Fibroblast of mammary gland (primary cell): ENCODE measurements around the gene TPCN2.
"Not testable (repeated sequence)": the region's sequence is repeated elsewhere in the genome, so short reads cannot be mapped to it uniquely, and the experiment has no call there.

ENCODE experiments used
- DNase-seq: peaks from one replicate; pipeline ENCODE4 v3.0.0-alpha.2; 2010; ENCODE audit warnings: low read depth
- H3K4me3 ChIP-seq: 2 replicates; pipeline ENCODE4 v1.5.1; 2011; ENCODE audit warnings: low read depth, mild to moderate bottlenecking, low read length, moderate library complexity; ENCODE audit not compliant: control insufficient read depth
- TF ChIP-seq, protein P1 (sequence below): conservative IDR thresholded peaks from 2 replicates; pipeline ENCODE4 v1.5.1; 2011; ENCODE audit warnings: low read depth, low read length, inconsistent platforms; ENCODE audit not compliant: control insufficient read depth, insufficient read depth

TPCN2 gene

DNA sequence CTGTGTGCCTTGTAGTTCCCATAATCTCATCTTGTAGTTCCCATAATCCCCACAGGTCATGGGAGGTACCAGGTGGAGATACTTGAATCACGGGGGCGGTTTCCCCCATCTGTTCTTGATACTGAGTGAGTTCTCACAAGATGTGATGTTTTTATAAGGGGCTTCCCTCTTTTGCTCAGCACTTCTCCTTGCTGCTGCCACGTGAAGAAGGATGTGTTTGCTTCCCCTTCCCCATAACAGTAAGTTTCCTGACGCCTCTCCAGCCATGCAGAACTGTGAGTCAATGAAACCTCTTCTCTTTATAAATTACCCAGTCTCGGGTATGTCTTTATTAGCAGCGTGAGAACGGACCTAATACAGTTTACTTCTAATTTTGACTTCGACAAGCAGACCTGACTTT lies 93.0 kb downstream of the TPCN2 start:
- no peak overlapping the region for H3K4me3 ChIP-seq
- no peak for DNase-seq
- TF ChIP-seq, protein P1, sequence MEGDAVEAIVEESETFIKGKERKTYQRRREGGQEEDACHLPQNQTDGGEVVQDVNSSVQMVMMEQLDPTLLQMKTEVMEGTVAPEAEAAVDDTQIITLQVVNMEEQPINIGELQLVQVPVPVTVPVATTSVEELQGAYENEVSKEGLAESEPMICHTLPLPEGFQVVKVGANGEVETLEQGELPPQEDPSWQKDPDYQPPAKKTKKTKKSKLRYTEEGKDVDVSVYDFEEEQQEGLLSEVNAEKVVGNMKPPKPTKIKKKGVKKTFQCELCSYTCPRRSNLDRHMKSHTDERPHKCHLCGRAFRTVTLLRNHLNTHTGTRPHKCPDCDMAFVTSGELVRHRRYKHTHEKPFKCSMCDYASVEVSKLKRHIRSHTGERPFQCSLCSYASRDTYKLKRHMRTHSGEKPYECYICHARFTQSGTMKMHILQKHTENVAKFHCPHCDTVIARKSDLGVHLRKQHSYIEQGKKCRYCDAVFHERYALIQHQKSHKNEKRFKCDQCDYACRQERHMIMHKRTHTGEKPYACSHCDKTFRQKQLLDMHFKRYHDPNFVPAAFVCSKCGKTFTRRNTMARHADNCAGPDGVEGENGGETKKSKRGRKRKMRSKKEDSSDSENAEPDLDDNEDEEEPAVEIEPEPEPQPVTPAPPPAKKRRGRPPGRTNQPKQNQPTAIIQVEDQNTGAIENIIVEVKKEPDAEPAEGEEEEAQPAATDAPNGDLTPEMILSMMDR = no peak

DNA sequence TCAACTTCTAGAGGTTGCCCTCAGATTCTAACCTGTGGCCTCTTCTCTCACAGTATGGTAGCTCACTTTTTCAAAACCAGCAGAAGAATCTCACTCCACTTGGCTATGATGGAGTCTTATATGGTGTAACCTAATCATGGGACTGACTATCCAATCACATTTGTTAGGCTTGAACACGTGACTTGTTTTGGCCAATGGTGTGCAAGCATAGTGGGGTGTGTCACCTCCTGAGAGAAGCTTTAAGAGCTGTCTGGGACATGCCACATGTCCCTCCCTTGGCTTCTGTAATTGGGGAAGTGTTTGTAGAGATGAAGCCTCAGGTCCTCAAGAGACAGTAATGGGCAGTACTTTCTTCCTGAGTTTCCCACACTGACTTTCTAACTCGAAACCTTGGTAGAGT lies 94.2 kb downstream of the TPCN2 start:
- TF ChIP-seq, protein P1 = no peak
- no peak overlapping the region for H3K4me3 ChIP-seq
- no peak for DNase-seq

DNA sequence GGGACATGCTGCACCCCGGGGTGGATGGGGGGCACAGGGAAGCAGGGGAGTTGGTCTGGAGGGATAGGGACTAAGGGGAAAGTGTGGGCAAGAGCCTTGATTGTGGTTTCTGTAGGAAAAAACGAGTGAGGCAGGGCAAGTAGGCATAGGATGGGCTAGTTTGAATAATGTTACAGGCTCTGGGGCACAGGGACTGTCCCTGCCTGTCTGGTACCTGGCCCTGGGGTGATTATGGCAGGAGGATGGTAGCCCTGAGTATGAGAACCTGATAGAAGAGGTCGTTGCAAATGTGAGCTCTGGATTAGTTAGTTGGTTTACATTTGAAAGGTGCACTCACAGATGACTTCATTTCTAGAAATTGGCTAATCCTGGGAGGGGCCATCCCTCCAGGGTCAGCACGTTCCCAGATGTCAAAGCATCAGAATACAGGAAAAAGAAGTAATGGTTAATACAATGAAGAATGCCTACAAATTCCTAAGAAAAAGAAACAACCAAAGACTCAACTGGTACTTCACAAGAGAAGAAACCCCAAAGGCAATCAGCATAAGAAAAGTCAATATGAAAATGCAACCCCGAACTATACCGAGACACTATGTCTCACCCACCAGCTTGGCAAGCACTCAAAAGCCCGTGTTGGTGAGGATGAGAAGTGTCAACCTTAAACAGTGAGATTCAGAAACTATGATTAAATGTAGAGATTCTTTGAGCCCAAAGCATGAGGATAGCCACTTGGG lies 95.8 kb downstream of the TPCN2 start:
- DNase-seq = no peak
- TF ChIP-seq, protein P1 = no peak
- H3K4me3 ChIP-seq = no peak overlapping the region

DNA sequence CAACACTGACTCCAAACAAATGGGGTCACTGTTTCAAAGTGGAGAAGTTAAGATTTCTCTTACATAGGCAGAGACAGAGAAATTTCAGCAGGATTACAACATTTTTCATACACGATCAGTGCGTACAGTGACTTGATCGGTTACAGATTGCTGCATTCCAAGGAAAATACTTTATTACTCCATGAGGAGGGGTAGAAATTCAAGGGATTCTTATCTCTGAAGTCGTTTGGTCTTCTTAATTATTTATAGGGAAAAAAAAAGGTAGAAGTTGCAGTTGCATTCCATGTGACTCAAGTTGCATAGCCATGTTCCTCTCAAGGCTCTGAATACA lies 96.3 kb downstream of the TPCN2 start:
- H3K4me3 ChIP-seq = no peak overlapping the region
- DNase-seq = peak; percentile 5
- TF ChIP-seq, protein P1 = no peak

DNA sequence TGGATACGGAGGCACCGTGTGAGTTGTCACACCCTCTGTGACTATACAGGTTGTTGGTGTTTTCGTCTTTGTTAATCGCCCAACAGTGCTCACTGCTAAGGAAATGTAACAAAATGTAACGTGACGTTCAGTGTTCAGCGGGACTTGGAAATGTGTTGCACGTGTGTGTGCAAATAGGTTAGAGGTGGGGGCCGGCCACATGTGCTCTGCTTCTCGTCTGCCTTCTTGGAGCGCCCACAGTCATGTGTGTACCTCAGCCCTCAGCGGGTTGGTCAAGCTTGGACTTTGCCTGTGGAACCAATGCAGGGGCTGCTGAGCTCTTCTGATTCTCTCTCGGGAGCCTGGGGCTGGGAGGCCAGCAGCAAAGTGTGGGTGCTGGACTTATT lies 99.6 kb downstream of the TPCN2 start:
- TF ChIP-seq, protein P1 = no peak
- H3K4me3 ChIP-seq = no peak overlapping the region
- no peak for DNase-seq

DNA sequence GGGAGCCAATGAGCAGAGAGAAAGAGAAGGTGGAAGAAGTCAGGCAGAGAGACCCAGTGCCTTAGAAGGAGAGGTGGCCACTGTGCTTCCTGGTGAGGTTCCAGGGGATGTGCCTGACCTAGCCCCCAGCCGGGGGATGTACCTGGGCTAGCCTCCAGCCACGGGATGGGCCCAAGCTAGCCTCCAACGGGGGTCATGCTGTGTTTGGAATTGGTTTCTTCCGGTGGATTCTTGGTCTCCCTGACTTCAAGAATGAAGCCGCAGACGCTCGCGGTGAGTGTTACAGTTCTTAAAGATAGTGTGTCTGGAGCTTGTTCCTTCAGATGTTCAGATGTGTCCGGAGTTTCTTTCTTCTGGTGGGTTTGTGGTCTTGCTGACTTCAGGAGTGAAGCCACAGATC lies 100.1 kb downstream of the TPCN2 start:
- no peak overlapping the region for H3K4me3 ChIP-seq
- TF ChIP-seq, protein P1 = no peak
- no peak for DNase-seq

DNA sequence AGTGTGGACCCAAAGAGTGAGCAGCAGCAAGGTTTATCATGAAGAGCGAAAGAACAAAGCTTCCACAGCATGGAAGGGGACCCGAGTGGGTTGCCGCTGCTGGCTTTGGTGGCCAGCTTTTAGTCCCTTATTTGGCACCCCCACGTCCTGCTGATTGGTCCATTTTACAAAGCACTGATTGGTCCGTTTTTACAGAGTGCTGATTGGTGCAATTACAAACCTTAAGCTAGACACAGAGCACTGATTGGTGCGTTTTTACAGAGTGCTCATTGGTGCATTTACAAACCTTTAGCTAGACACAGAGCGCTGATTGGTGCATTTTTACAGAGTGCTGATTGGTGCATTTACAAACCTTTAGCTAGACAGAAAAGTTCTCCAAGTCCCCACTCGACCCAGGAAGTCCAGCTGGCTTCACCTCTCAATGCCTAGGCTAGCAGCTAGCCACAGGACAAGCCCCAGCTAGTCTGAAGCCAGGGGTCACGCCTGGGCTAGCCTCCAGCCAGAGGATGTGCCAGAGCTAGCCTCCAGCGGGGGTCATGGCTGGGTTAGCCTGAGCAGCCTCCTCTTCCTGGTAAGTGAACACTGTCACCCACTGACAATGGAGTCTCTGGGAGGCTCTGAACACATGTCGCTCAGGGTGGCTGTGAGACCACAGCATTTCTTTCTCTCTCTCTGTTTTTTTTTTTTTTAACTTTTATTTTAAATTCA lies 100.8 kb downstream of the TPCN2 start:
- not testable (repeated sequence) for DNase-seq, H3K4me3 ChIP-seq
